ENCODE data around the gene GRAMD4.
"Not testable (repeated sequence)": the region's sequence is repeated elsewhere in the genome, so short reads cannot be mapped to it uniquely, and the experiment has no call there.

The GRAMD4 gene

GRCh38 chr22:46617207-46617985, 2.8 kb upstream of the GRAMD4 start:
- TF ChIP-seq CTCF (conservative IDR thresholded peaks at IDR 0.05), result no peak
- no peak overlapping the region for H3K27ac ChIP-seq

- no peak overlapping the region for H3K27ac ChIP-seq
Observed at GRCh38 chr22:46617986-46618647, 2.1 kb upstream of the GRAMD4 start.

GRCh38 chr22:46618667-46619066, 1.5 kb upstream of the GRAMD4 start:
- H3K27ac ChIP-seq, result no peak overlapping the region
- TF ChIP-seq CTCF (conservative IDR thresholded peaks at IDR 0.05), result no peak

More at GRCh38 chr22:46617986-46618647, 2.1 kb upstream of the GRAMD4 start:
- no peak for TF ChIP-seq CTCF (conservative IDR thresholded peaks at IDR 0.05)

GRCh38 chr22:46619240-46619829, 851 bp upstream of the GRAMD4 start:
- no peak overlapping the region for H3K27ac ChIP-seq
- no peak for TF ChIP-seq CTCF (conservative IDR thresholded peaks at IDR 0.05)

GRCh38 chr22:46620588-46621242, 529 bp downstream of the GRAMD4 start:
- H3K27ac ChIP-seq, result no peak overlapping the region
- TF ChIP-seq CTCF (conservative IDR thresholded peaks at IDR 0.05), result no peak

- H3K27ac ChIP-seq, result not testable (repeated sequence)
Observed at GRCh38 chr22:46621243-46621930, 1.2 kb downstream of the GRAMD4 start.

- no peak for TF ChIP-seq CTCF (conservative IDR thresholded peaks at IDR 0.05)
- H3K27ac ChIP-seq, result no peak overlapping the region
Observed at GRCh38 chr22:46622081-46622521, 1.9 kb downstream of the GRAMD4 start.

Measured in VCaP (cell line).